Measurements from ENCODE around the gene MT1G. TPM values are rescaled to one million over a fixed set of nuclear protein-coding genes. Genes with fewer than 3 reads are reported as not detected.

The MT1G gene
- total RNA-seq, 1 experiment from 2014 or later = not detected

DNA sequence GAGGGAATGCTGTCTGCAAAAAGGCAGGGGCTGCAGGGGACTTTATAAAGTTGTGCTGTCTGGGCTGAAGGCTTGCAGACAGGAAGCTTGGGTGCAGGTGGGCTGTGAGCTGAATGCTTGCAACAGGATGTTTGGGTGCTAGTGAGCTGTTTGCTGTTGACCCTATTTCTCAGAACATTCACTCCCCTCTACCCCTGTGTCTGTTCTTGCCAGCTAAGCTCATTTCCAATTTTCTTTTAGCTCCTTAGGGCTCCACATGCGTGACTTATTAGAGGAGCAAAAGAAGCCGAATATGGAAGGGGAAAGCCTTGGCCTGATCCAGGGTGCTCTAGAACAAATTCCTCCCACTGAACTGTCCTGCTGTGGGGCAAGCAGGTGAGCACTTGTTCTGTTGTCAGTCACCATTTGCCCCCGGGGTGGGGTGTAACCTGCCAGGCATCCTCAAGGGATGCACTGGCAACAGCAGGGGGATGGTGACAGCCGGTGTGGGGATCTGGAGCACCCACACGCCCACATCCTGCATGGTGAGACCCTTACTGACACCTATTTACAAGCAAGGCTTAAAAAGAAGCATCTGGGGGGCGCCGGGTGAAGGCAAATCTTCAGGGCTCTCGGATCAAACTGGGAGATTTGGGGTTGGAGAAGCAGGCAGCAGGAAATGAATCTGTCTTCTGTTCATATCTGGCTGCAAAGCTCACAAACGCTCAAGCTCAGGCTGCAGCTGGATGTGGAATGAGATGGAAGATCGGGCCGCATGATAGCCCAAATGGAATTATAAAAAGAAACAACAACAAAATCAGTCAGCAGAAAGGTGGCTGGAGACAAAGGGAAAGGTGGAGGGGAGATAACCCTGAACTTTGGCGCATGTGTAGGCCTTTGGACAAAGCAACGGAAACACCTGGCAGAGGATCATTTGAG, 40.9 kb upstream of the MT1G start:
- intact Hi-C loops (cut with micrococcal nuclease) = no loop called here
- Histone ChIP-seq H3K9ac (ENCODE audit: low read length) (no peak overlapping the region), H3K36me3 (ENCODE audit: low read depth, low read length) (no peaks in the 10 kb centered on the region), H3K27ac (ENCODE audit: low read length) (no peak overlapping the region), H3K27me3 (ENCODE audit: low read length) (no peaks in the 10 kb centered on the region), H3K4me1 (ENCODE audit: insufficient read depth, low read length) (no peaks in the 10 kb centered on the region), H3K4me3 (ENCODE audit: low read length) (no peak overlapping the region), H3F3A (ENCODE audit: low read length, unreplicated experiment) (no peaks in the 10 kb centered on the region), H3K79me2 (ENCODE audit: low read length) (no peaks in the 10 kb centered on the region), H2AFZ (ENCODE audit: low read length) (no peak overlapping the region), H3K4me2 (ENCODE audit: low read length) (no peak overlapping the region), H3K9me2 (replicated peaks; ENCODE audit: low read length) (no peaks in the 10 kb centered on the region), H4K20me1 (ENCODE audit: low read length) (no peaks in the 10 kb centered on the region), H3K9me3 (ENCODE audit: low read length) (no peaks in the 10 kb centered on the region)
- BruUV-seq (replicated peaks) = no TSS peak
- TF ChIP-seq, protein P1, sequence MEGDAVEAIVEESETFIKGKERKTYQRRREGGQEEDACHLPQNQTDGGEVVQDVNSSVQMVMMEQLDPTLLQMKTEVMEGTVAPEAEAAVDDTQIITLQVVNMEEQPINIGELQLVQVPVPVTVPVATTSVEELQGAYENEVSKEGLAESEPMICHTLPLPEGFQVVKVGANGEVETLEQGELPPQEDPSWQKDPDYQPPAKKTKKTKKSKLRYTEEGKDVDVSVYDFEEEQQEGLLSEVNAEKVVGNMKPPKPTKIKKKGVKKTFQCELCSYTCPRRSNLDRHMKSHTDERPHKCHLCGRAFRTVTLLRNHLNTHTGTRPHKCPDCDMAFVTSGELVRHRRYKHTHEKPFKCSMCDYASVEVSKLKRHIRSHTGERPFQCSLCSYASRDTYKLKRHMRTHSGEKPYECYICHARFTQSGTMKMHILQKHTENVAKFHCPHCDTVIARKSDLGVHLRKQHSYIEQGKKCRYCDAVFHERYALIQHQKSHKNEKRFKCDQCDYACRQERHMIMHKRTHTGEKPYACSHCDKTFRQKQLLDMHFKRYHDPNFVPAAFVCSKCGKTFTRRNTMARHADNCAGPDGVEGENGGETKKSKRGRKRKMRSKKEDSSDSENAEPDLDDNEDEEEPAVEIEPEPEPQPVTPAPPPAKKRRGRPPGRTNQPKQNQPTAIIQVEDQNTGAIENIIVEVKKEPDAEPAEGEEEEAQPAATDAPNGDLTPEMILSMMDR (conservative IDR thresholded peaks at IDR 0.05; ENCODE audit: low read depth, low read length) = no peak
- ATAC-seq (no peak), DNase-seq (no peak)
- CTCF ChIA-PET = no interaction called here
- POLR2A ChIA-PET (ENCODE audit: unreplicated experiment) = no interaction called here

DNA sequence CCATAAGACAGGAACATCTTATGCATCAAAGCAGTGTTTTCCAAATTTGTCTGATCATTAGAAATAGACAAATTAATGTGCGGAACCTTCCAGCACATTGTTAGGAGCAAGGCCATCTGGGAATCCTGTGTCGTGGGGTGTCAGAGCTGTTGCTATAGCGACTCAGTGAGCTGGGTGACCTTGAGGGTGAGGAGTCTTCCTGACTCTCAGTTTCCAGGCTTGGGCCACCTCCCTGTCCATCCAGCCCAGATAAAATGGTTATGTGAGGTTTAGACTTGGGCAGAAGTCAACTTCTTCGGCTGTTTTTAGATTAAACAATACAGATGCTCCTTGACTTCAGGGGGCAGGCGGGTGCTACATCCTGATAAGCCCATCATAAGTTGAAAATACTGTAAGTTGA, 35.0 kb upstream of the MT1G start:
- no peak overlapping the region for H3K4me3 ChIP-seq (ENCODE audit: low read length)
- H3K9me2 ChIP-seq (replicated peaks; ENCODE audit: low read length) = no peaks in the 10 kb centered on the region
- H4K20me1 ChIP-seq (ENCODE audit: low read length) = no peaks in the 10 kb centered on the region
- H3F3A ChIP-seq (ENCODE audit: low read length, unreplicated experiment) = no peaks in the 10 kb centered on the region
- no peak for ATAC-seq
- intact Hi-C loops (cut with micrococcal nuclease) = loop anchor here (1.0 kb wide), 3 partner anchors 100 to 189 kb away; no protein-coding TSS in a partner anchor
- H3K4me1 ChIP-seq (ENCODE audit: insufficient read depth, low read length) = peaks cover 6% of the 10 kb centered on the region
- ChIA-PET CTCF (interaction anchor here (0.9 to 1.9 kb wide), 3 partner anchors 59 to 99 kb away, joined by 4 to 29 read pairs (median 7); no protein-coding TSS in a partner anchor), POLR2A (ENCODE audit: unreplicated experiment) (no interaction called here)
- H3K4me2 ChIP-seq (ENCODE audit: low read length) = no peak overlapping the region
- no peak for TF ChIP-seq EZH2 (IDR thresholded peaks at IDR 0.05; ENCODE audit: low read length, unreplicated experiment)
- no peak for TF ChIP-seq EZH2phosphoT487 (IDR thresholded peaks at IDR 0.05; ENCODE audit: borderline replicate concordance, low read length)
- TF ChIP-seq, protein P1 (conservative IDR thresholded peaks at IDR 0.05; ENCODE audit: low read depth, low read length) = no peak
- no peak for DNase-seq
- H3K27ac ChIP-seq (ENCODE audit: low read length) = no peak overlapping the region
- no peaks in the 10 kb centered on the region for H3K36me3 ChIP-seq (ENCODE audit: low read depth, low read length)
- H3K79me2 ChIP-seq (ENCODE audit: low read length) = no peaks in the 10 kb centered on the region
- H3K9ac ChIP-seq (ENCODE audit: low read length) = no peak overlapping the region
- H3K27me3 ChIP-seq (ENCODE audit: low read length) = no peaks in the 10 kb centered on the region
- H3K9me3 ChIP-seq (ENCODE audit: low read length) = no peaks in the 10 kb centered on the region
- no peak overlapping the region for H2AFZ ChIP-seq (ENCODE audit: low read length)
- no TSS peak for BruUV-seq (replicated peaks)

DNA sequence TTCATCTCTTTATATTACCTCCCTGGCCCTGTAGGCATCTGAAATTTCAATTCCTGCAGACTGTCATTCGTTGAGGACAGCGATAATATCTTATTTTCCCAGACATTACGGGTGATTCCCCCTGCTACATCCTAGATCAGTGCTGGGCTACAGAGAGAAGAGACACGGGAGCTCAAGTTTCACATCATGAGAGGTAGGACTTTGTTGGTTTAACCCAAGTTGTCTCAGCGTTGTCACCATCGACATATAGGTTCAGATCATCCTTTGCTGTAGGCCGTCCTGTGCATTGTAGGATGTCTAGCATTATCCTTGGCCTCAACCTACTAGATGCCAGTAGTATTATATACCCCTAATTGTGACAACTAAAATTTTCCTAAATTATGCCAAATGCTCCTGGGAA, 33.7 kb upstream of the MT1G start:
- Histone ChIP-seq H3K27ac (ENCODE audit: low read length) (no peak overlapping the region), H3K9me2 (replicated peaks; ENCODE audit: low read length) (no peaks in the 10 kb centered on the region), H3K9me3 (ENCODE audit: low read length) (no peaks in the 10 kb centered on the region), H3K9ac (ENCODE audit: low read length) (no peak overlapping the region), H4K20me1 (ENCODE audit: low read length) (no peaks in the 10 kb centered on the region), H3K27me3 (ENCODE audit: low read length) (no peaks in the 10 kb centered on the region), H3F3A (ENCODE audit: low read length, unreplicated experiment) (no peaks in the 10 kb centered on the region), H3K4me3 (ENCODE audit: low read length) (no peak overlapping the region), H3K4me1 (ENCODE audit: insufficient read depth, low read length) (peaks cover 12% of the 10 kb centered on the region), H2AFZ (ENCODE audit: low read length) (no peak overlapping the region), H3K36me3 (ENCODE audit: low read depth, low read length) (no peaks in the 10 kb centered on the region), H3K79me2 (ENCODE audit: low read length) (no peaks in the 10 kb centered on the region), H3K4me2 (ENCODE audit: low read length) (peak overlapping the region; percentile 30; the same call in 1 of the 2 replicates)
- ATAC-seq = no peak
- no TSS peak for BruUV-seq (replicated peaks)
- intact Hi-C loops (cut with micrococcal nuclease) = no loop called here
- DNase-seq = no peak
- POLR2A ChIA-PET (ENCODE audit: unreplicated experiment) = interaction anchor here (0.7 to 0.8 kb wide), 2 partner anchors 89 to 92 kb away, joined by 4 to 6 read pairs; no protein-coding TSS in a partner anchor
- CTCF ChIA-PET = interaction anchor here (0.5 to 1.9 kb wide), 12 partner anchors 52 to 406 kb away, joined by 3 to 29 read pairs (median 4); partner anchors contain the start of gene MT2A
- TF ChIP-seq EZH2 (IDR thresholded peaks at IDR 0.05; ENCODE audit: low read length, unreplicated experiment) (no peak), EZH2phosphoT487 (IDR thresholded peaks at IDR 0.05; ENCODE audit: borderline replicate concordance, low read length) (no peak)
